Measurements from ENCODE around the gene AGMAT. TPM values are rescaled to one million over a fixed set of nuclear protein-coding genes. Genes with fewer than 3 reads are reported as not detected.
A peak's percentile ranks its signal among the peaks of the same experiment; 100 is the strongest.

AGMAT gene
- total and polyA plus RNA-seq, 9 of the 15 experiments (the other 6 are each of a cell fraction or from before 2014, with no cell fraction given): not detected

- no peak for TF ChIP-seq ZNF609 (CRISPR knock-in tag; IDR thresholded peaks at IDR 0.05; ENCODE audit: borderline replicate concordance)
- TF ChIP-seq ZBTB8A (IDR thresholded peaks at IDR 0.05; ENCODE audit: partially characterized antibody): no peak
- TF ChIP-seq ZNF212 (CRISPR knock-in tag; IDR thresholded peaks at IDR 0.05): no peak
- no peak for TF ChIP-seq ZNF184 (CRISPR knock-in tag; IDR thresholded peaks at IDR 0.05)
- peak; percentile 85 for TF ChIP-seq HNRNPLL (IDR thresholded peaks at IDR 0.05; ENCODE audit: low read depth, low read length, poor library complexity, severe bottlenecking)
- 0 out of 2 replicates have a peak, but pooled peaks have one; percentile 30 for TF ChIP-seq THAP7 (CRISPR knock-in tag; IDR thresholded peaks at IDR 0.05)
- TF ChIP-seq ZEB2 (IDR thresholded peaks at IDR 0.05): no peak
- TF ChIP-seq BCLAF1 (IDR thresholded peaks at IDR 0.05; ENCODE audit: borderline replicate concordance in 1 of 2, control insufficient read depth in 1 of 2, low read depth in 2 of 2, low read length in 1 of 2): no peak
- no peak for TF ChIP-seq CBX2 (IDR thresholded peaks at IDR 0.05; ENCODE audit: insufficient read depth, low read length, poor library complexity, severe bottlenecking)
- TF ChIP-seq RBM34 (IDR thresholded peaks at IDR 0.05; ENCODE audit: borderline replicate concordance, insufficient read depth, low read length): no peak
- TF ChIP-seq DLX4 (CRISPR knock-in tag; IDR thresholded peaks at IDR 0.05): no peak
- TF ChIP-seq GATA2 (CRISPR knock-in tag; IDR thresholded peaks at IDR 0.05): no peak
- TF ChIP-seq U2AF2 (optimal IDR thresholded peaks at IDR 0.05; ENCODE audit: low read depth, low read length): no peak
- peak; percentile 42; the same call in 1 of the 2 replicates for TF ChIP-seq STAG1 (CRISPR knock-in tag; IDR thresholded peaks at IDR 0.05; ENCODE audit: borderline replicate concordance)
- TF ChIP-seq FOXK2 (conservative IDR thresholded peaks at IDR 0.05 in 1 of 2, IDR thresholded peaks at IDR 0.05 in 1 of 2; ENCODE audit: low read depth in 2 of 2): 0 out of 4 replicates have a peak, but pooled peaks have one; percentile 5 to 13
Observed at GRCh38 chr1:15617173-15618076, 32.6 kb upstream of the AGMAT start, which contains the start of gene DDI2 (continued).

Data from K562 (cell line).